ENCODE results near the gene RABGAP1.

Gene RABGAP1

DNA sequence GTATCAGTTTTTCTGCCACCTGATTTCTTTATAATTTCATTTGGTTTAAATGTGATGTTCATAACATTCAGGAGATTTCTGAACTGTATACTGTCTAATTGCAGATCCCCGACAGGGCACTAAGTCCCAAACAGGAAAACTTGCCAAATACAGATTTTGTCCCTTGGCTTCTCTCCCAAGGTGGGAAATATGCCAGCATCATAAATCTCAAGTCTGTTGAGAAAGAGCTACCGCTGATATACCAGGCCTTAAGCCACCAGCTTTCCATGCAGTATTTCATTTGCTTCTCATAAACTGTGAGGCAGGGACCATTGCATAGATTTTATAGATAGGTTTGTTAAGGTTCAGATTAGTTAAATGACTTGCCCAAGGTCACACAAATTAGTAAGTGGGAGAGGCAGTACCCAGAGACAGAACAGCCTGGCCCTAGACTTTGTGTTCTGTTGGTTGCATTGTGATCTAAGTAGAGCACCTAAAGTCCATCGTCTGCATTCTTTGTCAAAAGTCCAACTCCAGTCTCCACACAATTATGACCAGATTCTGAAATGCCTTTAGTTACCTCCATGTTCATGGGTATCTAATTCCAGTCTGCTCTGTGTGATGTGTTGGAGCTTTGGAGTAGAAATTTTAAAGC, 108.9 kb downstream of the RABGAP1 start:
- no peak for DNase-seq

DNA sequence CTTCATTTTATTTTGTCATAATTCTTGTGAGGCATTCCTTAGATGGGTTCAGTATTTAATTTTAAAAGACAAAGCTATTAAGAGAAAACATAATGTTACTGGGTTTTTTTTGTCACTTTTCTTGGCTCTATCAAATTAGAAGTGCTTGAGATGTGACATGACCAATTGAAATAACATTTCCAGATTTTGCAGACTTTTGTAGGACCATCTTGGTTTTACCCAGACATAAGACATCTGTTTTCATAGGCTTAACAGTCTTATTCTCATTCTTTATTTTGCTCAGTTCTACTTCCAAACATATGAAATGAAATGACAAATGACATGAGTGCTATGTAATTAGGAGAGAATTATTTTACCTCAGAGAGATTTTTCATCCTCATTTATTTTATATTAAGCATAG, 112.2 kb downstream of the RABGAP1 start:
- no peak for DNase-seq

DNA sequence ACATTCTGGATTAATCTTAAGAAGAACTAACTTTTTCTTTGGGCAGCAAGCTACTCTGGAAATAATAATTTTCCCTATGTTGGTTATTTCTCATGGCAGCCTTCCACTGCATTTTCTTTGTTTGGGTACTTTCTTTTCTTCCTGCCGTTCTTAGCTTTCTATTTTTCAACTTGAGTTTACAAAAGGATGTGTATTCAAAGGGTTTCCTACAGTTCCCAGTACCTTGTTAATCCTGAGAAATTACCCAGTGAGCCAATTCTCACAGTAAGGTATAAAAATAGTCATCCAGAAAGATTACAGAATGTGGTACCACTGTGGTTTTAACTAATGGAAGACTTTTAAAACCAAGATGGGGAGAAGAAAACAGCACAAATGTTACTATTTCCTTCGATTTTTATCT, 112.9 kb downstream of the RABGAP1 start:
- no peak for DNase-seq

- DNase-seq, result no peak
These were observed 118.0 kb downstream of the RABGAP1 start for GRCh38 chr9:123058834-123059233.

DNA sequence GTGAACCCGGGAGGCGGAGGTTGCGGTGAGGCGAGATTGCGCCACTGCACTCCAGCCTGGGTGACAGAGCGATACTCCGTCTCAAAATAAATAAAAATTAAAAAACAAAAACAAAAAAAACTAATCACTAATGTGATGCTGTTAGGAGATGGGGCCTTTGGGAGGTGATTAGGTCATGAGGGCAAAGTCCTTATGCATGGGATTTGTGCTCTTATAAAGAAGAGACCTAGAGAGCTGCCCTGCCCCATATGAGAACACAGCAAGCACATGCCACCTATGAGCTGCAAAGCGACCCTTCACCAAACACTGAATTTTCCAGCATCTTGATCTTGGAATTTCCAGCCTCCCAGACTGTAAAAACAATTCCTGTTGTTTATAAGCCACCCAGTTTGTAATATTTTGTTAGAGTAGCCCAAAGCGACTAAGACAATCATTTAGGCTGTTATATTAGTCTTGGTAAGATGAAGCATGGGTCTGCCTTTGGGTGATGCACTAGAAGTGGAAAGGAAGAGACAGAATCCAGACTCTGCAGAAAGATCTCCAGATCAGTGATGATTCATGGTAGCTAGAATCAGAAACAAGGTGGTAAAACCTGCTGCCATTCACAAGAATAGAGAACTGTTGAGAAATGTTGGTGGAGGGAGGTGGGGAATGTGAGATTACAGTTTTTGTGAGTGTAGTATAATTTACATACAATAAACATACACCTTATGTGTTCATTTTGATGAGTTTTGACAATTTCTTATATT, 118.8 kb downstream of the RABGAP1 start:
- DNase-seq, result no peak

GRCh38 chr9:123061216-123061615, 120.4 kb downstream of the RABGAP1 start:
- no peak for DNase-seq

DNA sequence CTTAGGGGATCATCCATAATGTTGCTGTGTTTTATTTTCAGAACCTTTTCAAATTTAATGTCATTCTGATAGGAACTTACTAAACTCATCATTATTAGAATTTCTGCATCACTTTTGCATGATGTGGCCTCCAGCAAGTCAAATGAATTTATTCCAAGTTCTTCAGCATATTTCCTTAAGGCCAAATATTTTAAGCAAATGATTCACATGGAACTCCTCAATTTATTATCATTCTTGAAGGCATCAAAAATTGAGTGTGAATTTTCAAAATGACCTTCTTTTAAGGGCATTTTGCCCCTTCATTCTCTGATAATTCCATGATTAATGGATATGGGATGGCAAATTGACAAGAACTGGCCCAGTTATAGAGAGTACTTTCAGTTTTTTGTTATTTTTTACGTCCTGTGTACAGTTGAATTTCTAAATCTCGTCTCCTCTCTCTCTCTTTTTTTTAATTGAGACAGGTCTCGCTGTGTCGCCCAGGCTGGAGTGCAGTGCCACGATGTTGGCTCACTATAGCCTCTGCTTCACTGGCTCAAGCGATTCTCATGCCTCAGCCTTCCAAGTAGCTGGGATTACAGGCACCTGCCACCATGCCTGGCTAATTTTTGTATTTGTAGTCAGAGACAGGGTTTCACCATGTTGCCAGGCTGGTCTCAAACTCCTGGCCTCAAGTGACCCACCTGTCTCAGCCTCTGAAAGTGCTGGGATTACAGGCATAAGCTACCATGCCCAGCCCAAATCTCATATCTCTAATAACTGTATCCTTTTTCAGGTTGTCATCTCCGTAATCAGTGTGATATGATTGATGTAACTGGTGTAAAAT, 121.7 kb downstream of the RABGAP1 start:
- DNase-seq, result no peak

DNA sequence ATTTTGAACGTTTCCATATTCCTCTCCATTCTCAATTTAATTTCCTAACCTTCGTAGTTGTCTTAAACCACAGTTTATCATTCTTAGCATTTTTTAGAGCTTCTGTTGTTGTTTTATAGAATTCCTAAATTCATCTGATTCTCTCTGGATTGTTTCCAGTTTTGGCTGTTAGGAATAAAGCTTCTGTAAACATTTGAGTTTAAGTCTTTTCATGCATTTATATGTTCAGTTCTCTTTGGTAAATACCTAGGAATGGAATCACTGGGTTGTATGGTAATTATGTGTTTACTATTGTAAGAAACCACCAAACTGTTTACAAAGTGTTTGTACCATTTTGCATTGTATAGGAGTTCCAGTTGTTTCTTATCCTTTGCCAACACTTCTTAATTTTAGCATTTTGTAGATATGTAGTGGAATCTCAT, 122.4 kb downstream of the RABGAP1 start:
- DNase-seq, result no peak

GRCh38 chr9:123063896-123064295, 123.1 kb downstream of the RABGAP1 start:
- DNase-seq, result no peak

DNA sequence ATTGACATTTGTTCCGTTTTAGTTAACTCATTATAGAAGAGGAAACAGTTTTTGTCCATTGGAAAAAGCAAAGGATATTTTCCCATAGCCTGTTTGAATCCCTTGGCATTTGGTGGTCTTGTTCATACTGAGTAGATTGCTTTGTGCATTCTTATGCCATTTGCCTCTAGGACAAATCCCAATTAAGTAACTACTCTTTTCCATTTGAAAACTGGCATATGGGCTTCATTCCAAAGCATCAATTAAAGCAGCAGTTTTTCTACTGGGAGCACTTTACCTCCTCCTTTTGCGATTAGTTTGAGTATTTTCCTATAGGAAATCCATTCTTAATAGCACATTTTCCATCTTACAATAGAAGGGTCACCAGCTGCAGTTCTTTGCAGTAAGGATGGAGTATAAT, 123.9 kb downstream of the RABGAP1 start:
- no peak for DNase-seq

DNA sequence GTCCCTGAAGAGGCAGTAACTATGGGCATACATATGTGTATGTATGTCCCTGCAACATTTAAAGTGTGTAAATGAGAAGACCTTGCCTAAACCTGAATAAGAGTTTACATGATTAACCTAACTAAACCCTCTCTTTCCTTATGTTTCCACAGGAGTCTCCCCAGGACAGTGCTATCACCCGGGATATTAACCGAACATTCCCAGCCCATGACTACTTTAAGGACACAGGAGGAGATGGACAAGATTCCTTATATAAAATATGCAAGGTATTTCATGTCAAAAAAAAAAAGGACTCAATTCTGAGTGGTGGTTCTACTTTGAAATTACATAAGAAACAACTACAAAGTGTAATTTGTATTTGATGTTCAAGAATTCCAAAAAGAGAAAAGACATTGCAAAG, 124.4 kb downstream of the RABGAP1 start:
- DNase-seq, result no peak

DNA sequence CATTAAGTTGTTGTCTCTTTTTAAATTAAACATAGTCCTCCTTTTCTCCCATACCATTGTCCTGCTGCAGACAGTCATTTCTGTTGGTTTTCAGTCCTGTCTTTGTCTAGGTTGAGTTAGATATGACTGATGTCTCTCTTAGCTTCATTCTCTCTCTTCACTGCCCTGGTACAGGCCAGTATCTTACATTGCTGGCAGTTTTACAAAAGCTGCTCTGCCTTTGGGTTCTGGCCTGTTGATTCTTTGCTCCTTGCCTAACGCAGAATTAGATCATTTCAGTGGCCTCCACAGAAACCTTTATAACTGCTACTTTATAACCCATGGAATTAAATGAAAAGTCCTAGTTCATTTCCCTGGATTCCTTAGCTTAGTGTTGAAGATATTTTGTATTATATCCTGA, 126.3 kb downstream of the RABGAP1 start:
- no peak for DNase-seq

- DNase-seq, result no peak
These were observed 128.2 kb downstream of the RABGAP1 start for GRCh38 chr9:123069010-123069481.

GRCh38 chr9:123070198-123070597, 129.4 kb downstream of the RABGAP1 start:
- no peak for DNase-seq

DNA sequence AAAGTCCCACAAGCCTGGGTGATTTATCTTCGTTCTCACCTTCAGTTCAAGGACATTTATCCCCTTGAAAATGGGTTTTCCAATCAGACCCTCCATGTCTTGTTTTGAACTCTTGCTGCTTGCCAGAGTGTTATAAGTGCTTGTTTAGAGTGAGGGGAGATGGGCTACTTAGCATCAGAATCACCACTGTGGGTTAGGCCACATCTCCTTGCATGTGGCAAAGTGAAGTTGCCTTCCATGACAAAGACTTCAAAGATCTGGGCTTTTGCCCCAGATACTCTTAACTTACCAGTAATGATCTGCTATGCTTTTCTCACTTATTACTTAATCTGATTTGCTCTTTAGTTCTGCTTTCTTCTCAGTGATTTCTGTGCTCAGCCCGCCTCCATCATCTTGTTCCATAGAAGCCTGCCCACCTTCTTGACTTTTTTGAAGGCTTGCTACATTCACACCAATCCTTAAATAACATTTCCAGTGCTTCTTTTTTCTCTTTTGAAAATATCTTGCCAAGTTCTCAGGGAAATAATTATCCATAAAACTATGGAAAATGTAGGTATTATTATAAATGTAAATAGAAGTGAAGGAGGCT, 131.7 kb downstream of the RABGAP1 start:
- DNase-seq, result no peak

- no peak for DNase-seq
These were observed 132.6 kb downstream of the RABGAP1 start for GRCh38 chr9:123073441-123073840.

DNA sequence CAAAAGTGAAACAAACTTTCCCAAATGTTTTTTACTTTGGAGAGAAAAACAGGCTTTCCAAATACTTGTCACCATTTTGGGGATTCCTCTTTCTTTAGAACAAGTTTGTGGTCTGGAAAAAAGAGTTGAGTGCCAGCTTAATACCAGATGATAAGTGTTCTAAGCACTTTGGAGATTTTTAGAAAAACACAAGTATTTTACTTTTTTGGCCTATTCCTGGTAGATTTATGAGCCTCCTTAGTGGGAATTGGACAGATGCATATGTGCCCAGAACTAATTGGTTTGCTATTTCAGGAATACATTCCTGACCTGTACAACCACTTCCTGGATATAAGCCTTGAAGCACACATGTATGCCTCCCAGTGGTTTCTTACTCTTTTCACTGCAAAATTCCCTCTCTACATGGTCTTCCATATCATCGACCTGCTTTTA, 133.2 kb downstream of the RABGAP1 start:
- no peak for DNase-seq

DNA sequence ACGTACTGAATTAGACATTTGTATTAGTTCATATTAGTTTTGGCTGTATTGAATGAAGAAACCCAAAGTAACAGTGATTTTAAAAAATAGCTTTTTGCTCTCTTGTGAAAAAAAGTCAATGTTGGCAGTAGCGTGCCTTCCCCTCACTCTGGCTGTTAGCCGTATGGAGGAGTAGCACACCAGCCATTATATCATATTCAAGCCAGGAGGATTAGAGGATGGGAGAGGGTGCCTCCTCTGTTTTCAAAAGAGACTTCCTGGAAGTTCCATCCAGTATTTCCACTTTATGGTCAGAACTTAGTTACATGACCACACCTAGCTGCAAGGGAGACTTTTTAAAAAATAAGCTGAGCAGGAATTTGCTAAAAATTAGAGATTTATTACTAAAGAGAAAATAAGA, 133.8 kb downstream of the RABGAP1 start:
- no peak for DNase-seq

DNA sequence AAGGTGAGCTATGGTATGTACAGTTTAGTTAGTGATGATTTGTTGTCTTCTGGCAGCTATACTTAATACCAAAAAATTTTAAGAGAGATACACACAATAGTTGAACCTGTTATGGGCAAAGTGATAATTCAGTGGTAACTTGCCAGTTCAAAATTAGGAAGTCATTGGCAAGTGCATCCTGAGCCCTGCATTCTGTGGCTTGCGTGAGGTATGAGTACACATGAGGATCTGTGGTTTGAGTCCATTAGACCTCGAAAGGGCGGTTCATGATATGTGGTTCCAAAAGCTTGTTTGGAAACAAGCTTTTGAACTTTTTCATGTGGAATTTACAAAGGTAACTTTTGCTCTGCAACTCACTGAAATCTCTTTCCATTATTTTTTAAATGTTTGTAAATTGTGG, 139.6 kb downstream of the RABGAP1 start:
- DNase-seq, result no peak

DNA sequence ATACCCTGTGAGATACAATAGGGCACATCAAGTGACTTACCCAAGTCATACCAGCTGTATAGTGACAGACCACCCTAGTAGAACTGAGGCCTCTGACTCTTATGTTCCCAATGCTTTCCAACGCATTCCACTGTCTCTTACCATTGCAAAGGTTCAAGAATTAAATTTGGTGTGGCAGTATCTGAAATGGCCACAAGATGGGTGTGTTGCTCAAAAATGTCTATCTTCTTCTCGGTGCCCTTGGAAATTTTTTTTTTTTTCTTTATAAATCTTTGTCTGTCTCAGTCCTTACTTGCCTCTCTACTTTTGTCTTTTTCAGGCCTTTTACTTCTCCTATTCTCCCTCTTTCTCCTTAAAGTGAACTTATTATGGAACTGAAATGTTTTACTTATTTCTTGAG, 141.0 kb downstream of the RABGAP1 start:
- DNase-seq, result no peak

- DNase-seq, result no peak
These were observed 142.9 kb downstream of the RABGAP1 start for GRCh38 chr9:123083680-123084079.

DNA sequence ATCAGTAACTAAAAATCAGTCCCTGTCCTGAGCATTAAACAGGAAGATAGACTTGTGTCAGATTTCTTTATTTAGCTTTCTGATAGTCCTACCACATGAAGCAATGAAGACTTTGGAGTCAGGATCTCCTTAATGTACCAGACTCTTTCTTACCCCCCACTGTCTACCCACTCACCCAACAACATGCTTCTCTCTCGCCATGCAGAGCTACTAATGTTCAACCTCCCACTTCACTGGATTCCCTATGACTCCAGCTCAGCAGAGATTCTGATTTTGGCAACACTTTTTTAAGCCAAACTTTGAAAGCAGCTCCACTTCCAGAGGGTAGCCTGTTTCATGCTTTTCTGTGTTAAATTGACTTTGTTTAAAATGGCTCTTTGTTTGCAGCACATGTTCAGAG, 143.4 kb downstream of the RABGAP1 start:
- DNase-seq, result no peak

DNA sequence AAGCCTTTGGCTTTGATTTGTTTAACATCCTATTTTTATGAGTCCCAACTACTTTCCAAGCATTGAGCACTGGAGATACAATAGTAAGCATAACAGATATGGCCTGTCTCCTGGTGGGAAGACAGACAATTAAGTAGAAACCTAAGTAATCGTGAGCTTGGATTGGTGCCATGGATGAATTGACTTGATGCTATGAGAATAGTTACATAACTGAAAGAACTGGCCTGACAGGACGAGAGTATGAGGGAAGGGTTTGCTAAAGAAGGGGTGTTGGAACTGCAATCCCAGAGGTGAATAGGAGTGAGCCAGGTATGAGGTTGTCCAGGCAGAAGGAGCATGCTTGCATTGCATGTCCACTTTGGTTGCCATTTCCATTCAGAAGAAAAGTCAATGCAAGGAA, 145.1 kb downstream of the RABGAP1 start:
- no peak for DNase-seq

Measured in activated CD4-positive, CD25-positive, alpha-beta regulatory T cell (primary cell).